ENCODE measurements around the gene GTF3C6. TPM values are rescaled to one million over a fixed set of nuclear protein-coding genes. Genes with fewer than 3 reads are reported as not detected.
"Not testable (repeated sequence)": the region's sequence is repeated elsewhere in the genome, so short reads cannot be mapped to it uniquely, and the experiment has no call there.

The GTF3C6 gene
- total RNA-seq, 2 donors from 2014 or later: 72.0 to 98.1 TPM

GRCh38 chr6:111012143-111012452 is 53.6 kb downstream of the GTF3C6 start:
- Histone ChIP-seq H3K36me3 (no peaks in the 10 kb centered on the region), H3K27ac (no peak overlapping the region), H3K4me3 (no peak overlapping the region), H3K9me3 (no peaks in the 10 kb centered on the region), H3K4me1 (replicated peaks) (no peaks in the 10 kb centered on the region), H3K27me3 (replicated peaks; ENCODE audit: insufficient read depth) (no peaks in the 10 kb centered on the region)
- intact Hi-C loops (cut with DNase I): loop anchor here (5.0 kb wide), 1 partner anchor 200 kb away; no protein-coding TSS in a partner anchor
- TF ChIP-seq POLR2AphosphoS5 (IDR thresholded peaks at IDR 0.05) (no peak), POLR2A (IDR thresholded peaks at IDR 0.05) (no peak), CTCF (IDR thresholded peaks at IDR 0.05) (no peak)
- no peak for DNase-seq (ENCODE audit: low spot score)
- 79% methylated on average over 2 of the region's 2 CpGs for WGBS

GRCh38 chr6:111012520-111012919 is 54.0 kb downstream of the GTF3C6 start:
- intact Hi-C loops (cut with DNase I): loop anchor here (5.0 kb wide), 1 partner anchor 200 kb away; no protein-coding TSS in a partner anchor
- not testable (repeated sequence) for H3K27me3 ChIP-seq (replicated peaks; ENCODE audit: insufficient read depth); H3K9me3 ChIP-seq; H3K27ac ChIP-seq; H3K4me3 ChIP-seq; H3K36me3 ChIP-seq; DNase-seq (ENCODE audit: low spot score); H3K4me1 ChIP-seq (replicated peaks)
- 97% methylated on average over 4 of the region's 4 CpGs for WGBS

GRCh38 chr6:111013144-111013915 is 54.8 kb downstream of the GTF3C6 start:
- H3K4me1 ChIP-seq (replicated peaks): no peaks in the 10 kb centered on the region
- no peaks in the 10 kb centered on the region for H3K27me3 ChIP-seq (replicated peaks; ENCODE audit: insufficient read depth)
- H3K4me3 ChIP-seq: no peak overlapping the region
- H3K9me3 ChIP-seq: no peaks in the 10 kb centered on the region
- no peak for TF ChIP-seq POLR2AphosphoS5 (IDR thresholded peaks at IDR 0.05)
- no peak for TF ChIP-seq POLR2A (IDR thresholded peaks at IDR 0.05)
- TF ChIP-seq CTCF (IDR thresholded peaks at IDR 0.05): no peak
- WGBS: 53% methylated on average over 4 of the region's 4 CpGs
- H3K27ac ChIP-seq: no peak overlapping the region
- no peaks in the 10 kb centered on the region for H3K36me3 ChIP-seq
- intact Hi-C loops (cut with DNase I): loop anchor here (5.0 kb wide), 1 partner anchor 199 kb away; no protein-coding TSS in a partner anchor
- DNase-seq (ENCODE audit: low spot score): no peak

- Histone ChIP-seq H3K27ac (no peak overlapping the region), H3K27me3 (replicated peaks; ENCODE audit: insufficient read depth) (no peaks in the 10 kb centered on the region), H3K9me3 (no peaks in the 10 kb centered on the region), H3K4me1 (replicated peaks) (no peaks in the 10 kb centered on the region), H3K4me3 (no peak overlapping the region), H3K36me3 (no peaks in the 10 kb centered on the region)
- TF ChIP-seq POLR2AphosphoS5 (IDR thresholded peaks at IDR 0.05) (no peak), POLR2A (IDR thresholded peaks at IDR 0.05) (no peak), CTCF (IDR thresholded peaks at IDR 0.05) (no peak)
- intact Hi-C loops (cut with DNase I): no loop called here
- WGBS: 75% methylated on average over 3 of the region's 3 CpGs
- DNase-seq (ENCODE audit: low spot score): no peak
These were observed 57.1 kb downstream of the GTF3C6 start for GRCh38 chr6:111015389-111016124.

- intact Hi-C loops (cut with DNase I); H3K36me3 ChIP-seq; H3K27me3 ChIP-seq (replicated peaks; ENCODE audit: insufficient read depth); H3K27ac ChIP-seq; H3K9me3 ChIP-seq; DNase-seq (ENCODE audit: low spot score); H3K4me3 ChIP-seq; H3K4me1 ChIP-seq (replicated peaks): not testable (repeated sequence)
- 95% methylated on average over 25 of the region's 37 CpGs for WGBS
These were observed 58.7 kb downstream of the GTF3C6 start for GRCh38 chr6:111017241-111017640.

Other genes with a start within 250 kb of the GTF3C6 start
- 10 to 100 TPM; 41.4 to 70.2 TPM for gene CDK19, start 143.2 kb upstream of the GTF3C6 start, total RNA-seq
- 100 to 1,000 TPM; 286 to 504 TPM for gene AMD1, start 83.9 kb upstream of the GTF3C6 start, total RNA-seq
- 10 to 100 TPM; 18.6 to 19.1 TPM for gene RPF2, start 23.3 kb downstream of the GTF3C6 start, total RNA-seq
- 10 to 100 TPM; 11.5 to 12.5 TPM for gene SLC16A10, start 128.8 kb downstream of the GTF3C6 start, total RNA-seq

All from prostate gland (tissue), 2 donors.